ENCODE measurements around the gene ACSL6.

ACSL6 gene

DNA sequence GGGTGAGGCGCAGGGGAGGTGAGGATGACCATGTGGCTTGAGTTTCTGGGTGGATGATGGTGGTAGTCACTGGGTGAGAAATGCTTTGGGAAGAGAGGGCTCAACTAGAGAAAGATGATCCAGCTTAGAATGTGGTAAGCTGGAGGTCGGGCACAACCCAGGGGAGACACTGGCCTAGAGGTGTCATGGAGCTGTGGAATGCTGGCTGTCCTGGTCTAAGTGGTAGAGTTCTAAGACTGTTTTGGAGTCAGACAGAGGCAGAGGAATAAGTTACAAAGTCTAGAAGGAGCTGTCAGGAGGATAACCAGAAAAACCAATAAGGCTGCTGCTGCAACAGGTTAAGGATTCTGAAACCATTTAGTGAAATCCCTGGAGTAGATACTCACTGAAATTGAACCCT is 19.2 kb upstream of the ACSL6 start:
- ChIA-PET CTCF (interaction anchor here (1.5 kb wide), 1 partner anchor 23 kb away, joined by 3 read pairs; no protein-coding TSS in a partner anchor), POLR2A (no interaction called here)
- TF ChIP-seq CTCF (IDR thresholded peaks at IDR 0.05; ENCODE audit: insufficient read depth, low read length, missing control alignments): no peak
- no peak overlapping the region for H3K4me3 ChIP-seq (ENCODE audit: low read depth, low read length)
- DNase-seq (ENCODE audit: low read depth, low spot score): no peak

GRCh38 chr5:132029609-132030330 is 18.3 kb upstream of the ACSL6 start:
- no peak for DNase-seq (ENCODE audit: low read depth, low spot score)
- no peak for TF ChIP-seq CTCF (IDR thresholded peaks at IDR 0.05; ENCODE audit: insufficient read depth, low read length, missing control alignments)
- CTCF ChIA-PET: interaction anchor here (1.5 kb wide), 1 partner anchor 22 kb away, joined by 3 read pairs; no protein-coding TSS in a partner anchor
- POLR2A ChIA-PET: no interaction called here
- no peak overlapping the region for H3K4me3 ChIP-seq (ENCODE audit: low read depth, low read length)

DNA sequence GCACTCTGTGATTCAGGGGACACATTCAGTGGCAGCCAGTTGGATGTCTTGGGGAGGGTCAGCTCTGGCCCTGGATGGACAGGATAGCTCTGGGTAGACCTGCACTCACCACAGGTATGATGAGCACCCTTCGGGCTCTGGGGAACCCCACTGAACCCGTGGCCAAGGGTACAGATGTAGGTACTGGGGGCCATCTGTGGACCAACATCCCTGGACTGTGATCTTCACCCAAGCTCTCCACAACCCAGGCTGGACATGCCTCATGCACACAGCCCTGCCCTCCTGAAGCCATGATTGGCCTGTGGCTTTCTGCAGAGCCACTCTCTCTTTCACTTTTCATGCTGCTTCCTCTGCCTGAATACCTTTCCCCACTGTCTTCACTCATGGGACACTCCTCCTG is 15.6 kb upstream of the ACSL6 start:
- CTCF ChIA-PET: no interaction called here
- no peak for DNase-seq (ENCODE audit: low read depth, low spot score)
- H3K4me3 ChIP-seq (ENCODE audit: low read depth, low read length): no peak overlapping the region
- TF ChIP-seq CTCF (IDR thresholded peaks at IDR 0.05; ENCODE audit: insufficient read depth, low read length, missing control alignments): no peak
- POLR2A ChIA-PET: no interaction called here

- no peak for TF ChIP-seq CTCF (IDR thresholded peaks at IDR 0.05; ENCODE audit: insufficient read depth, low read length, missing control alignments)
- ChIA-PET POLR2A (no interaction called here), CTCF (no interaction called here)
- no peak for DNase-seq (ENCODE audit: low read depth, low spot score)
- no peak overlapping the region for H3K4me3 ChIP-seq (ENCODE audit: low read depth, low read length)
Observed at GRCh38 chr5:132026516-132027008, 15.1 kb upstream of the ACSL6 start.

GRCh38 chr5:132025403-132025971 is 14.0 kb upstream of the ACSL6 start:
- no peak for TF ChIP-seq CTCF (IDR thresholded peaks at IDR 0.05; ENCODE audit: insufficient read depth, low read length, missing control alignments)
- no peak for DNase-seq (ENCODE audit: low read depth, low spot score)
- CTCF ChIA-PET: interaction anchor here (1.5 kb wide), 1 partner anchor 16 kb away, joined by 3 read pairs; no protein-coding TSS in a partner anchor
- POLR2A ChIA-PET: no interaction called here
- no peak overlapping the region for H3K4me3 ChIP-seq (ENCODE audit: low read depth, low read length)

GRCh38 chr5:132024789-132025402 is 13.4 kb upstream of the ACSL6 start:
- POLR2A ChIA-PET: no interaction called here
- CTCF ChIA-PET: interaction anchor here (1.5 kb wide), 1 partner anchor 15 kb away, joined by 3 read pairs; no protein-coding TSS in a partner anchor
- H3K4me3 ChIP-seq (ENCODE audit: low read depth, low read length): no peak overlapping the region
- no peak for DNase-seq (ENCODE audit: low read depth, low spot score)
- TF ChIP-seq CTCF (IDR thresholded peaks at IDR 0.05; ENCODE audit: insufficient read depth, low read length, missing control alignments): no peak
